ENCODE measurements around the gene TM9SF4.

TM9SF4 gene

DNA sequence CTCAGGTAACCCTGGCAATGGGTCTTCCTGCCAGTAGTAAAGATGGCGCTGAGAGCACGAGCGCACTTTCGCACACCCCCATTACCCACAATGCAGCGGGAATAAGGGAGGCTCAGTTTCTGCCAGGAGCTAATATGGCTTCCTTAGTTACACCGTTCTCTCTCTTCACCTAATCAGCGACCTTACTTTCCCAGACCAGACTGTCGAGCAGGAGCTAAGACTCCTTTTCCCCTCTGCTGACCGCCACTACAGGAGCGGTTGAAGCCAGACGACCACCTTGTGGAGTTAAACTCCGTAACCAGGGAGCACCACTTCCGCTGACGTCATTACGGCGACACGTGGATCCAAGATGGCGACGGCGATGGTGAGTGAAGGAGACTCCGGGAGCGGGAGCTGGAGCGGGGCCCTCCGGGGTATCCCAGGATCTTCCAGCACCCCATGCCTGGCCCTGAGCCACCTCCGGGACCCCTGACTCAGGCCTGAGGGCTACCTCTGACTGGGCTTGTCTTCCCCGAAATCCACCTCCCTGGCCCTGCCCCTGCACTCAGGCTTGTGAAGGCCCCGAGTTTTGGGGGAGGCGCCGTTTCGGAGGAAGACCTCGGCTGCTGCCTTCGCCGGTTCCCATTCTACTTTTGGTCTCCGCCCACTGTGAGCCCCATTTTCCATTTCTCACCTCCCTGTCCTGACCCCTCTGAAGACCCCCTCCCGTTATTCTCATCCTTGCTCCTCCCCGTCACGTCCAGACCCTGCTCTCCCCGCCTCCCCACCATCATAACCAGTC, at the start of gene TM9SF4:
TM9SF4 (plus strand) TSS at position 323 of the 781 bp plus-strand sequence; CDS start at position 350, 27 bp downstream.
- DNase-seq: peak; percentile 96

GRCh38 chr20:32062776-32063170, 46.7 kb upstream of the TM9SF4 start:
- DNase-seq: peak; percentile 38

DNA sequence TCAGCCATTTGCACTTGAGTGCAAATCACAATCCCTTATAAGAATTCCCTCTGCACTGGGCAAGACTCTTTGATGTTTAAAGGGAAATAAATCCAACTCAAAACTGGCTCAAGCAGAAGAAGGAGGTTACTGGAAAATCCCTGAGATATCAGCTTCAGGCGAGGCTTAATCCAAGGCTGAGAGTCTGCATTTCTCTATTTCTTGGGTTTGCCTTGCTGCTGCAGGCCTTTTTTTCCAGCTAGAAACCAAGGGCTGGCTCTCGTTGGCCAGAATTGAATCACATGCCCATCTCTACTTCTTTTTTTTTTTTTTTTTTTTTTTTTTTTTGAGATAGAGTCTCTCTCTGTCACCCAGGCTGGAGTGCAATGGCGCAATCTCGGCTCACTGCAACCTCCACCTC, 45.8 kb upstream of the TM9SF4 start:
- peak; percentile 30 for DNase-seq

DNA sequence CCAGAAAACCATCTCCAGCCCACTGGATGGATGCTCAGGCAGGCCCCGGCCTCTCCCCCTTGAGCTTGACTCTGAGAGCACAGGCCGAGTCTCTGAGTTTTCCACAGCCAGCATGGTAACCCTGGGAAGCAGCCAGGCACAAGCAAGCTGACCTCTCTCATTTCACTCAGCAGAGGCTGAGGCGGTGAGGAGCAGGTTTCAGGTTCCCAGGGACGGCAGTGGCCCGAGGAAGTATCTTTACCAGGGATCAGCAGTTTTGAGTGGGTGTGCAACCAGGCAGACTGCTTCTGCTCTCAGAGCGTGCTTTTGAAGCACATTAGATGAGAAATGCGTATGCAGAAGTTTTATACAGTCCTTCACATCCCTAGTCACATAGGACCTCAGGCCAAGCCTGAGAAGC, 44.8 kb upstream of the TM9SF4 start:
- peak; percentile 25 for DNase-seq

DNA sequence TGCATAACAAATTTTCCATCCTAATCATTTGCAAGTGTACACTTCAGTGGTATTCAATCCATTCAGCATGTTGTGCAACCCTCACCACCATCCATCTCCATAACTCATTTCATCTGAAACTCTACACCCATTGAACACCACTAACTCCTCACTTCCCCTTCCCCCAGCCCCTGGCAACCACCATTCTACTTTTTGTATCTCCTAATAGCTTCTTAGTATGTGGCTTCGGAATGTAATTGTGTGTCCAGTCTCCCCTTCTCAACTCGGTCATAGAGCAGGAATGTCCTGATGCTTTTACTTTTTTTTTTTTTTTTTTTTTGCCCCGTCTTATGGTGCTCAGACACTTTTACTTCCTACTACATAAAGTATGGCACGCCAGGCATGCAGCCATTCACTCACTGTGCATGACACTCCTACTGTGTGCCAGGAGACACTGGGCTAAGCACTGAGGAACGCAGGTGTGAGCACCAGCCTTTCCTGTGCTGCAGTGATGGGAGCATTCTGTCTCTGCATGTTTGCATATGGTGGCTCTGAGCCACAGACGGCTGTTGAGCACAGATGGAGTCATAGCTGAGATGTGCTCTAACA, 42.2 kb upstream of the TM9SF4 start:
- DNase-seq: peak; percentile 23

- DNase-seq: no peak
These were observed 41.3 kb upstream of the TM9SF4 start for GRCh38 chr20:32068174-32068573.

DNA sequence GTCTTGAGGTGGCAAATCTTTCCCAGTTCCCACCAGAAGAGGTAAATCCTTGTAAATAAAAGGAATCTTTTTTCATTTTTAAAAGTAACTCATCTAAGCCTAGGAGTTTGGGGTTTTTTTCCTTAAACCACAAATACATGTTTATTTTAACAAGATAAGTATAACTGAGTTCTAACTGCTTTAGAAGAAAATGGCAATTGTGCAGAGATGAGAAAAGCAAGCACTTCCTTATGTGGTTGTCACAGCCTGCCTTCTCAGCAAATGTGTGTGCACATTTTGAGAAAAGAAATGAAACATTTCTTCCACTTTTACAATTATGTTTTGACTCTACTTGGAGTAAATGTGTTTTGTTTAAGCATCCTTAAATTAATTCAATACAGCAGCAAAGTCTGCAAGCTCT, 39.8 kb upstream of the TM9SF4 start:
- DNase-seq: no peak

DNA sequence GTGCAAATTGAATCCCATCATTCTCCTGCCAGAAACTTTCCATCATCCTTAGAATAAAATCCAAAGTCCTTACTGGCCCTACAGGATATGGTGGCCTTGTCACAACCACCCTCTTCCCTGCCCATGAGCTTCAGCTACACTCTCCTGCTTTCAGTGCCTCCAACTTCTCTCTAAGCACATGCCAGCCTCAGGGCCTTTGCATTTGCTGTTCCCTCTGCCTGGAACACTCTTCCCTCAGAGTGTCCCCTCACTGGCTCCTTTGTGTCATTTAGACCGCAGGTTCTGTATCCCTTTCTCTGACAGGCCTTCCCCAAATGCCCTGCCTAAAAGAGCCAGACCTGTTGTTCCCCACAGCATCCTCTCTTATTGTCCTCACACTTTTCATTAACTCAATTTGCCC, 39.2 kb upstream of the TM9SF4 start:
- no peak for DNase-seq

- DNase-seq: no peak
These were observed 38.8 kb upstream of the TM9SF4 start for GRCh38 chr20:32070690-32071213.

DNA sequence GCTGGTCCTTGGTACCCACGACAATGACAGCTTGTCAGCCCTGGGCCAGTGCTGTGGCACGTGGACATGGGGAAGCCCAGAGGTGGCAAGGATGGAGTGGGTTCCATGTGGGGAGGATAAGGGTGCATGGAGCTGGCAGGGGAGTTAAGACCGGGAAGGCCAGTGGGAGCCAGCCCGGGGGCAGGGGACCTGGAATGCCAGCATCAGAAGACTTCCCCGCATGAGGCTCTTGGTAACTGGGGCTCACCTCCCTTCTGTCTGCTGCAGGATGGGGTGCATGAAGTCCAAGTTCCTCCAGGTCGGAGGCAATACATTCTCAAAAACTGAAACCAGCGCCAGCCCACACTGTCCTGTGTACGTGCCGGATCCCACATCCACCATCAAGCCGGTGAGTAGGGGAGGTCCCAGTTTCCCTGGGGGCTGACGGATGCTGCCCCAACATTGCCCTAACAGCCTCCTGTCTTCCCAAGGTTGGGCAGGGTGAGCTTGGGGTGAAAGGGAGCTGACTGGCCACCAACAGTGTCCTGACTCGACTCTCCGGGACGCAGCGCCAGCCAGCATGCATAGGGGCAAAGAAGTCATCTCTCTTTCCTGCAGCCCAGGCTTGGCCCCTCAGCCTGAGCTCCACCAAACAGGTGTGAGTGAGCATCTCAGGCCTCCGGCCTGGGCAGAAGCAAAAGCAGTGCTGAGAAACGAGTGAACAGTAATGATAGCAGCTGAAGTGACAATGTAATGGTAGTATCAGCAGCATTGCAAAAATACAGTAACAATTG, 37.9 kb upstream of the TM9SF4 start:
- DNase-seq: peak; percentile 39

GRCh38 chr20:32072168-32072750, 37.3 kb upstream of the TM9SF4 start:
- DNase-seq: no peak

GRCh38 chr20:32075534-32075933, 34.0 kb upstream of the TM9SF4 start:
- DNase-seq: no peak

DNA sequence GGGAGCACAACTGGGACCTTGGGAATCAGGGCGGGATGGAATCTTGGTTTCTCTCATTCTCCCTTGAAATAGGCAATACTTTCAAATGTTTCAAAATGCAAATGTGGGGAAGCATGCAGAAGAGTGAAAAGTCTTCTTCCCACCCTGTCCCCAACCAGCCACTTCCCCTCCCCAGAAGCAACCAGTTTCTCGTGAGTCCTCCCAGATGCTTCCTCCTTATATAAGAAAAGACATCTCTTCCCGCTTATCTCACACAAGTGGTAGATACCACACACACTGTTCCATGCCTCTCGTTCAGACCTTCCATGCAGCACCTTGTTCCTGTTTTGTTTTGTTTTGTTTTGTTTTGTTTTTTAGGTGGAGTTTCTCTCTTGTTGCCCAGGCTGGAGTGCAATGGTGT, 32.3 kb upstream of the TM9SF4 start:
- no peak for DNase-seq

GRCh38 chr20:32078322-32078721, 31.2 kb upstream of the TM9SF4 start:
- DNase-seq: no peak

DNA sequence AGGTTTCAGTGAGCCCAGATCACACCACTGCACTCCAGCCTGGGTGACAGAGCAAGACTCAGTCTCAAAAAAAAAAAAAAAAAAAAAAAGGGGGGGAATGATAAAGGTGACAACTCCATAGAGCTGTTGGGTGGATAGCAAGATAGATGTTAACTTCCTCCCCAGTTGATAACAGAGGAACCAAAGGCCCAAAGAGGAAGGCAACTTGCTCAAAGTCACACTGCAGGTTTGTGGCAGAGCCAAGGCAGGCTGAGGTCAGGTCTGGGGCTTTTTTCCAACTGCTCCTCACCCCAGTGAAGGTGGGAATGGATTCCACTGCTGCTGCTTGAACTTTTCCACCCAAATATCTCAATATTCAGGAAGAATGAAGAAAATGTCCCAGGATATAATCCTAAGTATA, 30.7 kb upstream of the TM9SF4 start:
- DNase-seq: no peak

GRCh38 chr20:32079655-32080109, 29.8 kb upstream of the TM9SF4 start:
- no peak for DNase-seq

DNA sequence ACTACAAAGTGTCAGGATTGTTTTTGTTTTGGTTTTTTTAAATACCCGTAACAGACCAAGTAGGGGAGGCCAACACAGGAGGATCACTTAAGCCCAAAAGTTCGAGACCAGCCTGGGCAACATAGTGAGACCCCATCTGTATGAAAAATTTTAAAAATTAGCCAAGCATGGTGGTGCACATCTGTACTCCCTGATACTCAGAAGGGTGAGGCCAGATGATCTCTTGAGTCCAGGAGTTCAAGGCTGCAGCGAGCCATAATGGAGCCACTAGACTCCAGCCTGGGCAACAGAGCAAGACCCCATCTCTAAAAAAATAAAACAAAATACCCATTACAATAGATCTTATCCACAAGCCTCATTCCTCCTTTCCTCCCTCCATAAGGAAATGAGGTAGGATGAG, 28.7 kb upstream of the TM9SF4 start:
- no peak for DNase-seq

- DNase-seq: no peak
These were observed 26.0 kb upstream of the TM9SF4 start for GRCh38 chr20:32083469-32083868.

DNA sequence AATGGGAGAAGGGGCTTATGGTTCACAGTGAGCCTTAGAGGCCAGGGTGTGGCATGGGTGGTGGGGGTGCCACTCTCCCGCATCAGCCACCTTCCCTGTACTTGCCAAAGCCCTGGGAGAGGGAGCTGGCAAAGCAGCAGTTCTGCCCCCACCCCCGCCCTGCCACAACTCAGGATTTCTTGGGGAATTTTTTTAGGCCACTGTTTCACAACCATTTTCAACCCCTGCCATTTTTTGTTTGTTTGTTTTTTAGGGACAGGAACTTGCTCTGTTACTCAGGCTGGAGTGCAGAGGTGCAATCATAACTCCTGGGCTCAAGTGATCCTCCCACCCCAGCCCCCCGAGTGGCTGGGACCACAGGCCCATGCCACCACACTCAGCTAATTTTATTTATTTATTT, 22.4 kb upstream of the TM9SF4 start:
- no peak for DNase-seq

GRCh38 chr20:32088759-32089158, 20.8 kb upstream of the TM9SF4 start:
- no peak for DNase-seq

GRCh38 chr20:32089637-32090362, 19.7 kb upstream of the TM9SF4 start:
- DNase-seq: no peak

DNA sequence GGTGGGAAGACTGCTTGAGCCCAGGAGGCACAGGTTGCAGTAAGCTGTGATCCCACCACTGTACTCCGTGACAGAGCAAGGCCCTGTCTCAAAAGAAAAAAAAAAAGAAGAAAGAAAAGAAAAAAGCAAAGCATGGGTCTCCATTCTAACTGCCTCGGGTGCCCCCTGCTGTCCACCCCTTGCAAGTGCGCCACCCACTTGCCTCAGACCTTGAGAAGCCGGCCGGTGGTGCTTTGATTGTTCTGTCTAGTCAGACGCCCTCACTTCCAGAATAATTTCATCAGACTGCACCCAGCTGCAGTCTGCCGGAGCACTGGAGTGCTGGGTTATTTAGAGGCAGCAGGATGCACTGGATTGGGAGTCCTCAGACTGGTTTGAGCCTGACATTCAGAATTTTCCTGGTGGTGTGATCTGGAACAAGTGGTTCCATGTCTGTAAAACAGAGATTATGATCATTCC, 17.6 kb upstream of the TM9SF4 start:
- DNase-seq: peak; percentile 74

All from right forelimb (tissue), 1 donor.